G401.6 (cell line): ENCODE measurements around the gene GRK5.
"Not testable (repeated sequence)": the region's sequence is repeated elsewhere in the genome, so short reads cannot be mapped to it uniquely, and the experiment has no call there.

Source experiments
- FAIRE-seq: peaks from 2 replicates; lab custom pipeline; 2012; peaks lifted over from hg19 to GRCh38; lab: Jason Lieb, UNC

The GRK5 gene

DNA sequence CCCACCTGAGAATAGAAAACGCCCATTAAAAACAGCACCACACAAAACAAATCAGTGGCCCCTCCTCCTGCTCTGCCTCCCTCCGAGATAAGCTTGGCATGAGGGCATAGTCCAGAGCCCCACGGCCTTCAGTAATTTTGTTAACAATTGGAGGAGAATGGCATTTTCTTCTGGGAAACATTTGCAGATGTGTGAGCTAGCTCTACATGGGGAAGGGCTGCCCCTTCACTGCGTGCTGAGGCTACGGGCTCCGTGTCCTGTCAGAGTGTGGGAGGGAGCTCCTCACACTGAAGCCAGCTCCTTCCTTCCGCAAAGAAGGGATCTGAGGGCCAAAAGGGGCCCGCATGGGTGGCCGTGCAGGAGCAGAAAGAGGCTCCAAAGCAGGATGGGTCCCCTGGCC lies 15.2 kb downstream of the GRK5 start:
- no peak for FAIRE-seq

DNA sequence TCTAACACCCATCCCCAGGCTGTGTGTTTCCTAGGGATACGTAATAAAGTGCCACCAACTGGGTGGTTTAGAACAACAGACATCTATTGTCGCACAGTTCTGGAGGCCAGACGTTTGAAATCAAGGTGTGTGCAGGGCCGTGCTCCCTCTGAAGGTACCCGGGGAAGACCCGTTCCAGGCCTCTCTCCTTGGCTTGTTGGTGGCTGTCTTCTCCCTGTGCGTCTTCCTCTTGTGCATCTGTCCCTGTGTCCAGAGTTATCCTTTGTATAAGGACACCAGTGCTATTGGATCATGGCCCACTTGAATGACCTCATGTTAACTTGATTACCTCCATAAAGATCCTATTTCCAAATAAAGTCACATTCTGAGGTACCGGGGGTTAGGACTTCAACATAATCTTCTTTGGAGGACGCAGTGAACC lies 15.6 kb downstream of the GRK5 start:
- no peak for FAIRE-seq

DNA sequence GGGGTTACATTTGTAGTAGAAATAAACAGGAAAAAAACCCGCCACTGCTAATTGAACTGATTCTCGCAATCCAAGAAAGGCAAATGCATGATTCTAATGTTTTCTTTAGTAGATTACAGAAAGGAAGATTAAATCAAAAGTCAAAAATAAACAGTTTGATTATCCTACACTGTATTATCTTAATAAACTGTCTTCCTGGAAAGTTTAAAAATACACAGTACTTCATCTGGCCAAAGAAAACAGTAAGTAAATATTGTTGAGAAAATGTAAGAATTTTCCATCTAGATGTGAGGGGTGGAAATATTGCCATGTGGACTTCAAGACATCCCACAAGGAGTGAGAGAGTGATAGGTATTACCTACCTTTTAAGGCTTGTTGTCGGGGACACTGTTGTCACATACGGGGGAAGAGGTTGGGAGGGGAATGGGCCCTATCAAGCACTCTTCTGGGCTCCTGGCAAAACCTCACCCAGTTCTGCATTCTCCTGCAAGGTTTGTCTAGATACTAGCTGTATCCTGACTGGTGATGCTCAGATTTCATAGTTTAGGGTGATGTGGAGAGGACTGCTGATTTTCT lies 17.8 kb downstream of the GRK5 start:
- FAIRE-seq: no peak

DNA sequence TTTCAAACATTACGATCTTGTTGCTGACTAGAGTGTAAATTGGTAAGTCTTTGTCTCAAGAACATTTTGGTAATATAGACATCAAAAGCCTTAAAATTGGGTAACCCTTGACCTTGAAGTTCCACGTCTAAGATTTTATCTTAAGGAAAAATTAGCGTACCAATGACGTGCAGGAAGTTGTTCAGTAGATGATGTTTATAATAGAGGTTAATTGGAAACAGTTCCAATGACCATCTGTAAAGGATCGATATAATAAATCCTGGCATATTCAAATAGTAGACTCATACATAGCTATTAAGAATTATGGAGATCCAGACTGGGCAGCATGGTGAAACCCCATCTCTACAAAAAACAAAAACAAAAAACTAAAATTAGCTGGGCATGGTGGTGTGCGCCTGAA lies 20.5 kb downstream of the GRK5 start:
- no peak for FAIRE-seq

DNA sequence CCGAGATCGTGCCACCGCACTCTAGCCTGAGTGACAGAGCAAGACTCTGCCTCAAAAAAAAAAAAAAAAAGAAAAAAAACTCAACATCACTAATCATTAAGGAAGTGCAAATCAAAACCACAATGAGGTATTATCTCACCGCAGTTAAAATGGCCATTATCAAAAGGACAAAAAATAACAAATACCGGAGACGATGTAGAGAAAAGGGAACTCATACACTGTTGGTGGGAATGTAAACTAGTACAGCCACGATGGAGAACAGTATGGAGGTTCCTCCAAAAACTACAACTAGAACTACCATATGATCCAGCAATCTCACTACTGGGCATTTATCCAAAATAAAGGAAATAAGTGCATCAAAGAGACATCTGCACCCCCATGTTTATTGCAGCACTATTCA lies 24.3 kb downstream of the GRK5 start:
- FAIRE-seq: no peak

DNA sequence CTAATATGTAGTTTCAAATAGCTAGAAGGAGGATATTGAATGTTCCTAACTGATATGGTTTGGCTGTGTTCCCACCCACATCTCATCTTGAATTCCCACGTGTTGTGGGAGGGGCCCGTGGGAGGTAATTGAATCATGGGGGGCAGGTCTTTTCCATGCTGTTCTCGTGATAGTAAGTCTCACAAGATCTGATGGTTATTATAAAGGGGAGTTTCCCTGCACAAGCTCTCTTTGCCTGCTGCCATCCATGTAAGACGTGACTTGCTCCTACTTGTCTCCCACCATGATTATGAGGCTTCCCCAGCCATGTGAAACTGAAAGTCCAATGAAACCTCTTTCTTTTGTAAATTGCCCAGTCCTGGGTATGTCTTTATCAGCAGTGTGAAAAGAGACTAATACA lies 25.1 kb downstream of the GRK5 start:
- FAIRE-seq: not testable (repeated sequence)

DNA sequence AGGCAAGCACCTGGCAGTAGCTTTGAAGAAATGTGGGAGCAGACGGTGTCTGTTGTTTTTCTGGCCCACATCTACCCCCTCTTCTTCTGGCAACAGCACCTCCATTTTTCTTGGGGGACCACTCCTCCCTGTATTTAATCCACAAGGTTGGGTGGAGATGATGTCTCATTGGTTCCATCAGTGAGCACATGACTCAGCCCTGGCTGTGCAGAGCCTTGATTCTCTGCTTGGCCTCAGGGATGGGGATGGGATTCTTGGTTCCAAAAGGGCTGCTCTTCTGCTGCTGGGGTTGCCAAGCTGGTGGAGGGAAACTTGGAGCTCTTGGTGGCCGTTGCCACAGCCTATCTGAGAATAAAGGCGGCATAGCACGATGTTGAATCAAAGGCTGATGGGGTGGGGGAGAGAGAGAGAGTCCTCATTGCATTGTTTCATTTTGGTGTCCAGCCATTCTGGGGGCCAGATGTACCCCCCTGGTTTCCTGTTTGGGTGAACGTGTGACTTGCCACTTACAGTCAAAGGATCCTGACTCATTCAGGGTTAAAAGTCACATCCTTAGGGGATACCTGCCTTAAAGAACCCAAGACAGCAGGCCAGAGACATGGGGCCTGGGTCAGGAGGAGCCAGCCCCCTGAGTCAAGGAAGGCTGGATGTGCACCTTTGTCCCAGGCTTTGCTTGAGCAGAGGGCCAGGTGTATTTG lies 25.9 kb downstream of the GRK5 start:
- FAIRE-seq: no peak

DNA sequence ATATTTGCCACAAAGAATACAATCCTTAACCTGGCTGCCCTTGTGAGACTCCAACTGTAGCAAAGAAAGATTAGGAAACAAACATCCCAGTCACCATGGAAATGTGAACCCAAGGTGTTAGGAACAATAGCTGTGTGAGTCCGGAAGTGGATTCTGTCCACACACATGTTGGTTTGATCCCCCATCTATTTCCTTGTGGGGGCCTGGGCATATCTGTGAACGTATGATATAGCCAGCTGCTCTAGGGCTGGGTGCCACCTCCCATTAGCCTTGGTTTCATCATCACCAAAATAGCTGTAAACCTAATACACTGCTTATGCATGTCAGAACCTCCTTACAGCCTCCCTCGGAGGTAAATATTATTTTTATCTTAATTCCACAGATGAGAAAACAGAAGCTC lies 26.4 kb downstream of the GRK5 start:
- FAIRE-seq: no peak

DNA sequence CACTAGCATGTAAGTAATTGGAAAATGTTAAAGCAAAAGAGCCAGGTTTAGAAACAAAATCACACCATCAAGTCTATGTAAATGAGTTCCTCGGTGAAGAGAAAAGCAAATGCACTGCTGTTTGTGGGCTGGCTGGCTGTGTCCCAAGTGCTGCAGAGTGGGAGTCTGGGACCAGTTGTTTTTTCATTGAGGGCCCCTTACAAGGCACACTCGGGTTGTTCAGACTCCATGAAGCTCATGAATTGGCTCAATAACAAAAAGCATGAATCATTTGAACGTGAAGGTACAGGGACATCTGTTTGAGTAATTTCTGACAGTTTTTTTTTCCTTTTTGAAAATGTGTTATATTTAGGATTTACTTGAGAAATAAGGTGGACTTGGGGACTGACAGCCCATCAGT lies 28.0 kb downstream of the GRK5 start:
- FAIRE-seq: no peak

DNA sequence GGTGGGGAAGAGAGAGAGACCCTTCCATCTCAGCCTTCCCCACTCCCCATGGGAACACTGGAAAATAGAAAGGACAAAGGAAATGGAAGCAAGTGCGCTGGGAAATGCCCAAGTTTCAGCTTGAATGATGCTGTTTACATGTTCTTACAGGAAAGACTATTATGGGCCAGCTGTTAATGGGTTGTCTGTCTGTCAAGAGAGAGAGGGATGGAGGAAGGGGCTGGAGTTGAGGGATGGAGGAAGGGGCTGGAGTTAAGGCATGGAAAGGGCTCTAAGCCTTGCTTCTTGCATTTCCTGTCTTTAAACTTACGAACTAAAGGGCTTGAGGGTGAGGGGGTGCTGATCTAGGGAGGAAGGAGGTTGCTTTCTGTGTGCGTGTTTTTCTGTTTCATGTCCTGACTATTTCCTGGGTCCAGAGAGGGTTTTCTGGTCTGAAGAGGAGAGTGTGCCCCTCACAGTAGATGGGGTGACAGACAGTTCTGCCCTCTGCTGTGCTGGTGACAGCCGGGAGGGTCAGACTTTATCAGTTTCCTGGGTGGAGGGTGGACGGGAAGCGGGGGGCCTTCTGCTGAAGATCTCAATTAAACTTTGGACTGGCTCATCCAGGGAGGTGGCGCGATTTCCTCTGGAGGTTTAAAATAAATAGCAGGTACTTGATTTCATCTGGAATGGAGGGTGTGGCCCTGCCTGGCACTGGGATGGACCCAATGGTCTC lies 30.5 kb downstream of the GRK5 start:
- no peak for FAIRE-seq

DNA sequence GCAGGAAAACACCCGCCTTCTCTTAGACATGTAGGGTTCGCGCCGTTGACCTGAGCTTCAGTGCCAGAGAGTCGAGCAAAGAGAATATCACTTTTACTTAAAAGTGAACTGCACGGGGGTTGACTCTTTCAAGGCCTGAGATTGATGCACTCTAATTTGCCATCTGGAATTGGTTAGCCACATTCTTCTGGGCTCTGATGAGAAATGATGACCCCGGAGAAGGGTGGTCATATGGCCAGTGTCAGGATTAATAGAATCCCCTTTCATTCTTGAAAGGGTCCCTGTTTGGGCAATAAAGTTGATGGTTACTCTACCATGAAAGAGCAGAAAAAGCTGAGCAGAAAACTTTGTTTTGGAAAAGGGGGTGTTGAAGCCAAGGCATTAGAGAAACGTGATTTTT lies 31.2 kb downstream of the GRK5 start:
- FAIRE-seq: no peak

DNA sequence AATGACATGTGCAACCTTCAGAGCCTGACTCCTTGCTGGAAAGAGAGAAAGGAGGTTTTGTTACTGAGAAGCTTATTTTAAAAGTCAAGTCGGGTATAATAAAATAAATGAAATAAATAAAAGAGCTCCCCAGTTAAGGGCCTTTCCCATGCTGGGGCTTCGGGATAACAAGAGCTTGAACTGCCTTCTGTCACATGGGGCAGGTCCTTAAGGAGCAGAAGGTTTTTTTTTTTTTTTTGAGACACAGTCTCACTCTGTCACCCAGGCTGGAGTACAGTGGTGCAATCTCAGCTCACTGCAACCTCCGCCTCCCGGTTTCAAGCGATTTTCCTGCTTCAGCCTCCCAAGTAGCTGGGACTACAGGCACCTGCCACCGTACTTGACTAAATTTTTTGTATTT lies 31.6 kb downstream of the GRK5 start:
- not testable (repeated sequence) for FAIRE-seq

DNA sequence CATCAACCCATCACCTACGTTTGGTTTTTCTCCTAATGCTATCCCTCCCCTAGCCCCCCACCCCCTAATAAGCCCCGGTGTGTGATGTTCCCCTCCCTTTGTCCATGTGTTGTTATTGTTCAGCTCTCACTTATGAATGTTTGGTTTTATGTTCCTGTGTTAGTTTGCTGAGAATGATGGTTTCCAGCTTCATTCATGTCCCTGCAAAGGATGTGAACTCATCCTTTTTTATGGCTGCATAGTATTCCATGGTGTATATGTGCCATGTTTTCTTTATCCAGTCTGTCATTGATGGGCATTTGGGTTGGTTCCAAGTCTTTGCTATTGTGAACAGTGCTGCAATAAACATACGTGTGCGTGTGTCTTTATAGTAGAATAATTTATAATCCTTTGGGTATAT lies 32.3 kb downstream of the GRK5 start:
- FAIRE-seq: not testable (repeated sequence)

DNA sequence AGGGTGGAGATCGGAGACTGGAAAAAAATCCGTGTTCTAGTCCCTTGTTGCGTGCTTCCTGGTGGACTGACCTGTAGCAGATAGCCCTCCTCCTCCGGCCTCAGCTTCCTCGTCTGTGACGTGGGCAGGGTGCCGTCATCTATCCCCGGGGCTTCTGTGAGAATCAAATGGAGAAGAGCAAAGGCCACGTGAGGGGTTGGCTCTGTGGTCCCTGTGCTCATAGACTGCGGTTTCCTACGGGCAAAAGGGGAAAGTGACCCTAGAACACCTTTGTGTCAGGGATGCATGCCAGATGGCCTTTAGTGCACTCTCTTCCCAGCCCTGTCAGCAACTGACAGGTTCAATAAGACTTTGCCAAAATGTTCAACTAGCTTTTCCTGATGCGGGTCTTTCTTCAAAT lies 33.7 kb downstream of the GRK5 start:
- no peak for FAIRE-seq

DNA sequence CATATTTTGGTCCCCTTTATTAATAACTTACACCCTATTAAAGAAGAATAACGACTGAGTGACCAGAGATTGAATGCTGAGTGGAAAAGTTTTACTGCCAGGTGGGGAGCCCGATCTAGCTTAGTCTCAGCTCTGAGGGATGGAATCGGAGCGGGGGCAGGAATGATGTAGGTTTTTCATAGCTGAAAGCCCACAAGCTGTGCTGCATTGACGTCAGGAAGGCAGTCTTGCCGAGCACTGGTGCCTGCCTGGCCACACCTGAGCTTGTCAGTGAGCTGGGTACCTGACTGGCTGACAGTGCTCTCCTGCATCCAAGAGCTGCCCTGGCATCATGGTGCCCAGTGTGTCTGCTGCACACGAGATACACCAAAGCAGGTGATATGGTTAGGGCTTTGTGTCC lies 34.8 kb downstream of the GRK5 start:
- FAIRE-seq: no peak

DNA sequence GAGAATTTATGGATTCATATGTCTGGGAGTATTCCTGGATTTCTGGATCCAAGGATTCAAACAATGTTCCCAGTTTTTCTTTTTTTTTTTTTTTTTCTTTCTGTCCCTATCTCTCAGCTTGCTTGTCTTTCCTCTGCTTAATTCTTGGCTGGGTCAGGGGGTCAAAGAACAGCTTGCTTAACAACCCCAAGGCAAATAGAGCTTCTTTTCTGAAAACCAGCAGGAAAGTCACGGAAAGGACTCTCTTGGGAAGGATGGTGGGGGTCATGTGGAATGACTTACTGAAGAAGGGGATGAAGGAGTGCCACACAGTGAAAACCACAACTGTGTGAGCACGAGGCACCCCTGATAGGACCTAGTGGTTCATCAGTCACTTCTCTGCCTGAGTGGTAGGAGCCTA lies 36.1 kb downstream of the GRK5 start:
- no peak for FAIRE-seq

DNA sequence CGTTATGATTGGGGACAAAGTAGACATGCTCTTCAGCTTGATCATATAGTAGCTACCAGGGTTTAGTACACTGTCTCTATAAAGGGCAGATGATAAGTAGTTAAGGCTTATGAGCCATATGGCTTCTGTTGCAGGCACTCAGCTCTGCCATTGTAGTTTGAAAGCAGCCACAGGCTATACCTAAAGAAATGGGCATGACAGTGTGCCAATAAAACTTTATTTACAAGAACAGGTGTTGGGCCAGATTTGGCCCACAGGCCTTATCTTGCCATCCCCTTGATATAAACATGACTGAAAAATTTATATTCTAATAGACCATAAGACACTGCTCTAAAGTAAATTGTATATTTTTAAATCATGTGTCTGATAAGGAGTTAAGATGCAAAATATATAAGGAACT lies 36.6 kb downstream of the GRK5 start:
- FAIRE-seq: no peak

DNA sequence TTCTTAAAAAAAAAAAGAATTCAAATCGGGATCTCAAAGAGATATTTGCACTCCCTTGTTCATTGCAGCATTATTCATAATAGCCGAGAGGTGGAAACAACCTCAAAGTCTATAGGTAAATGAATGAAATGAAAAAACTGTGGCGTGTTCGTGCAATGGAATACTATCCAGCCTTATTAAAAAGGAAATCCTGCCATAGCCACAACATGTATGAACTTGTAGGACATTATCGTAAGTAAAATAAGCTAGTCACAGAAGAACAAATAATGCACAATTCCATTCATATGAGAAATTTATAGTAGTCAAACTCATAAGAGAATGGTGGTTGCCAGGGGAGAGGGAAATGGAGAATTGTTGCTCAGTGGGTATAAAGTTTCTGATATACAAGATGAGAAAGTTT lies 37.9 kb downstream of the GRK5 start:
- no peak for FAIRE-seq

DNA sequence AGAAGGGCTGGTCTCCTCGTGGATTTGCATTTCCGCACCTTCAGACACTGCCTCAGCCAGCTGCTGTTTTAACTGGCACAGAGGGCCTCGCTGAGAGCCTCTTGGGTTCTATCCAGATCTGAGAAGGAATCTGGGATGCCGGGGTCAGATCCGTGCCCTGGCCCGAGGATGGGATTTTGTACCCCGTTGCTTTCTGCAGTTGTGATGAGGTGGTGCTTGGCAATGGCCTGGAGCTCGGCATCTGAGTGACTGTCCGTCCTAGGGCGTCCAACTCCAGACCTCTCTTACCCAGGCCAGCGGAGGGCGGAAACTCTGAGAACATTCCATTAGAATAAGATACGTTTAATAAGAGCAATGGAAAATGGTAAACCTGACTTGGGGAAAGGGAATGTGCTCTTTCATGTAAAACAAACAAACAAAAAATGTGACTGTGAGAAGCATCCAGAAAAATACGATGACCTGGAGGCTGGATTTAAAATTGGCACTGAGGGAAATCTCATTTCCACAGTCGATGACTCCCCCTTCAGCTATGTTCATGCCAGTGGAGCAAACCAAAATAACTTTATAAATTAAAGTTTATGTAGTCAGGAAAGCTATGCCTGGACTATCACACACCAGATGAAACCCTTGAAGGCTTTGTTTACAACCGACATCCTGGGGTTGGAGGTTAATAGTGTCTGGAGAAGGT lies 39.6 kb downstream of the GRK5 start:
- FAIRE-seq: no peak

DNA sequence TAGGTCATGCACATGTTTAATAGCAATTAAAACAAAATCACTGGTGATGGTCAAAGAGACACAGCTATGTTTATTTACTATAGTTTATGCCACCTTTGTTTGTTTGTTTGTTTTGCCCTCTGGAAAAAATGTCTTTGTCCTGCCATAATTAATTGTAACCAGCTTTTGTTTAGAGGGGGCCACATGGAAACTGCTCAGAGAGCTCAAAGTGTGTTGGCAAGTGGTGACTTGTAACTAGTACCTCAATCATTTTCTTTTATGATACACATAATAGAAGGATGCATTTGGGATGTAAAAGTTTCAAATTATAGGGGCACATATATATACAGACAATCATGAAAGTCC lies 40.2 kb downstream of the GRK5 start:
- FAIRE-seq: no peak

DNA sequence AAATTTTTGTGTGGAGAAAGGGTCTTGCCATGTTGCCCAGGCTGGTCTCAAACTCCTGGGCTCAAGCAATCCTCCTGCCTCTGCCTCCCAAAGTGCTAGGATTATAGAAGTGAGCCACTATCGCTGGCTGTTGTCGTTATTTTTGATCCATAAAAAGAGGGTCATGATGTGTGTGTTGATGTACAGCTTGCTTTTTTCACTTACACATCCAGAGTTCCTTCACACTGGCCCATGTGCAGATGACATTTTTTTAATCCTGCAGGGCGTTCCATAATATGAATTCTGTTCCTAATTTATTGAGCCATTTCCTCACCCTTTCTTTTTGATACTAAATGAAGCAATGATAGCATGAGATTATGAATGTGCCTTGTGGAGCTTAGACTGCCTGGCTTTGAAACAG lies 40.8 kb downstream of the GRK5 start:
- FAIRE-seq: no peak

DNA sequence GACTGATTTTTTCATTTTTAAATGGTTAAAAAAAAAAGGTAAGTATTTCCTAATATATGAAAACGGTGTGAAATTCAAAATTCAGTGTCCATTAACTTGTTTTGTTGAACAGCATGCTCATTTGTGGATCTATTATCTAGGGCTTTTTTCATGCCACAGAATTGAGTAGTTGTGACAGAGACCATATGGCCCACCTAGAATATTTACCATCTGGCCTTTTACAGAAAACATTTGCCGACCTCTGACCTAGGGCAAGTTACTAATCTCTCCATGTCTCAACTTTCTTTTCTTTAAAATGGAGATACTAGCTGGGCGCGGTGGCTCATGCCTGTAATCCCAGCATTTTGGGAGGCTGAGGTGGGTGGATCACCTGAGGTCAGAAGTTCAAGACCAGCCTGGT lies 41.3 kb downstream of the GRK5 start:
- FAIRE-seq: no peak

DNA sequence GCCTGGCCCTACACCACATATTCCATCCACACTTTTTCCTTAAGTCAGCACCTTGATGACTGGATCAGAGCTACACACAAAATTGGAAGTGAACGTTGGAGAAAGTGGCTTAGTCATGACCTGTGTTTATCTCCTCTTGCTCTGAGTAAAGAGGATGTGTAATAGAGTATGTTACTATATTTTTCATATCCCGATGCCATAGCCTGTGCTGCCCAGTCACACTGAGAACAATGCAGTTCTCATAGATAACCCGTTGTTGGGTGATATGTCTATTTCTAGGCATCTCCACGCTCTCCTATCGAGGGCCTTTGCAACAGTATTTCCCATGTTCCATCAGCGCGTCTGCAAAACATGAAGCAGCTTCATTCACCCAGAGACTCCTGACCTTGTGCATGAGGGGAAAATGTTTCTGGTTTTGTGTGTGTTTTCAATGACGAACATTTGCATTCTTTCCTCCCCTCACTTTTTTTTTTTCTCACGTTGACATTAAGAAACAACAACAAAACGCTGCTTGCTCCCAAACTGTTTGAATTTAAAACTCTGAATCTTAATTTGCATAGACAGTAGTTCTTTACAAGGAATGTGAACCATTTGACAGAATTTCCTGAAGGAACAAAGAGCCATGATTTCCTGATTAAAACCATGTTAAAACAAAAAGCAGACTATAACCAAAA lies 43.4 kb downstream of the GRK5 start:
- no peak for FAIRE-seq
